DMS 273 (cell line): ENCODE results near the gene CRYL1.

Experiments used
- DNase-seq: peaks from one replicate; lab custom pipeline; 2025; ENCODE audit not compliant: unreplicated experiment; lab: John Stamatoyannopoulos, UW

CRYL1 gene

GRCh38 chr13:20383058-20383457, 142.6 kb downstream of the CRYL1 start:
- DNase-seq = no peak

DNA sequence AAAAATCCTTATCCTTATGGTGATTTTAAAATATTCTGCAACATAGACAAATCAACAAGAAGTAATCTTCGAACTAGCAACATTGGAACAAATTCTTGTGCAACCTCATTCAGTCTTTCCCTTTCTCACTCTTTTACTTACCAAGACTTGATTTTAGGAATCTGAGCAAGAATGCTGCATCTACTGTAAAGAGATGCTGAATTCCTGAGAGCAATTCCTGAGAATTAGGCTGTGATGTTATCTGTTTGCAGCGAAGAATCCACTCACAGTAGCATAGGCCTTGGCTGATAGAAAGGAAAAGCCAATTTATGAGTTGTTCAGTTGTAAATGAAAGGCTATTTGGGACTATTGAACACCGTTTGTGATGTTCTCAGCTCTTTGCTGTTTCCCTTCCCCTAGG, 144.3 kb downstream of the CRYL1 start:
- DNase-seq = no peak

DNA sequence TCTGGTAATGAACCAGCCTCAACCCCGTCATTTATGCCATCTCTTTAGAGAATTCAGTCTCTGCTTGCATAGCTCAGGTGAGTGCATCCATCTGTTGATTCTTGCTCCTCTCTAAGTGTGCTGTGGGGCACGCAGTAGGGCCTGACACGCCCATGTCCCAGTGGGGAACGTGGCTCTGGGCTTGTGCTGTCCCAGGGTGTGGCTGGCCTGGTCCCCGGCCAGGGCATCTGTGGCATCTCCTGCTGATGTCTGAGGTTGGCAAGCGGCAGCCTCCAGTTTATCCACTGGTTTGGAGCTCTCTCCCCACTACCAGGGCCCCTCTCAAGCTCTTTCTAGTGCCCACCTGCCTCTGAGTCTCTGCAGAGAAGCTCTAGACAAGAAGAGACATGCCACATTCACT, 146.9 kb downstream of the CRYL1 start:
- no peak for DNase-seq

- DNase-seq = no peak
Measured at GRCh38 chr13:20377720-20378119, 147.9 kb downstream of the CRYL1 start.

GRCh38 chr13:20375871-20376270, 149.8 kb downstream of the CRYL1 start:
- DNase-seq = no peak

DNA sequence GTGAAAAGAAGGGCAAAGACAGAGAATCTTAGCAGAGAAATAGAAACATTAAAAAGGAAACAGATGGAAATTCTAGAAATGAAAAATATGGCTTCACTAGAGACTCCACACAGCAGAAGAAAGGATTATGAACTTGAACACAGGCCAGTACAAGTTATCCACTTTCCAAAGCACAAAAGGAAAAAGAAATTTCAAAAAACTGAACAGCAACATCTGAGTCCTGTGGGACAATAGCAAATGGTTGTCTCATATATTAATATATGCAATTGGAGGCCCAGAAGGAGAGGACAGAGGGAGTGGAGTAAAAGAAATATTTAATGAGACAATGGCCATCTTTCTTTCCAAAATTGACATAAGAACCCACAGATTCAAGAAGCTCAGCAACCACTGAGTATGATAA, 151.8 kb downstream of the CRYL1 start:
- DNase-seq = no peak

- no peak for DNase-seq
Measured at GRCh38 chr13:20371825-20372224, 153.8 kb downstream of the CRYL1 start.

DNA sequence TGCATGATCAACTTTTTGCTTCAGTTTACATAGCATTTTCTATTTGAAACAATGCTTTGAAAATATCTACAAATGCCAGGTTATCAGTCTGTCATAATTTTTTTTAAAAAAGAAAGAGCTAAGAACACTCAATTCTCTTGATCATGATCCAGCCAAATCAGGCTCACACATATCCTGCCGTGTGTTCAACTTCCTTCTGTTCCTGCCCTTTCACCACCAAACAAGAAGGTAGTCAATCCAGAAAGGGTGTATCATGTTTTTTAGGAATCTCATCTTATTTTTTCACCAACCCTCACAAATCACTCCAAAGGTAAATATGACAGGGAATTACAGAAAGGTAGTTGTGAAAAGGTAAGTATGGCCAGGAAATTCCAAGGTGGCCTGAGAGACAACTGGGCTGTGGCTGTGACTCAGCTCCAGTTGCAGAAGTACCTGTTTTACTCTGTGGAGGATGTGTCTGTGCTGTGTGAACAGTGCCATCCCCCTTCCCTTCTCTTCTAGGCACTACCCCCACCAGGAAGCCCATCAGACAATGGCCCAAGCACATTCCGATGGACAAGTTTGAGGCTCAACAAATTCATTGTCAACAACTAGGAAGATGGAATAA, 154.7 kb downstream of the CRYL1 start:
- no peak for DNase-seq

DNA sequence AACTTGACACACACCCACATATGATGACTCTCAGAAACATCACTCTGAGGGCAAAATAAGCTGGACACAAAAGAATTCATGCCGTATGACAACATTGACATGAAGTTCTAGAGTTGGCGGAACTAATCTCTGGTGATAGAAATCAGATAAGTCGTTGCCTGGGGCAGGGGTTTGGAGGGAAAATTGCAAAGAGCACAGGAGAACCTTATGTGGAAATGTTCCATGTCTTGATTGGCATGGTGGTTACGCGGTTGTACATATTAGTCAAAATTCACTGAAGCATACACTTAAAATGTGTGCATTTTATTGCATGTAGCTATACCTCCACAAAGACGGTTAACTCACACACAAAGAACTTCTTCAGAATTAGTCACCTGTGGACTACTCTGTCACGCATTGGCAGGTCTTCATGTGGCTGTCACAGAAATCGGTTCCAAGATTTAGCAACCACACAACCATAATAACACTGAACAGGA, 155.7 kb downstream of the CRYL1 start:
- no peak for DNase-seq

DNA sequence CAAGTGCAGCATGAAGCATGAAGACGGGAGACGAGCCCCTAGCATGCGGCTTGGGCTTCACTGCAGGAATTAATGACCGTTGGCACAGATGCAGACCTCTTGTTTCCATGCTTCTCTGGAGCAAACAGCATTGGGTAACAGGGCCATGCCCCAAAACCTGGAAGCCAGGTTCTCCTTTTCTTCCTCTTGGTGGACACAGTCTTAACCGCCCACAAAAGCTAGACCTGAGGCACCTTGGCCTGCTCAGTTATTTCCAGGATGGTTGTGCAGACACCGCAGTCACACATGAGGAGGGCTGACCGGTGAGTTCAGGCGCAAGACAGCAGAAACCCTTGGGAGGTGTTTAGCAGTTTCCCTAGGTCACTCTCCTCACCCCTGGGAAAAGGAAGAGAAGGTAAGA, 159.6 kb downstream of the CRYL1 start:
- no peak for DNase-seq

DNA sequence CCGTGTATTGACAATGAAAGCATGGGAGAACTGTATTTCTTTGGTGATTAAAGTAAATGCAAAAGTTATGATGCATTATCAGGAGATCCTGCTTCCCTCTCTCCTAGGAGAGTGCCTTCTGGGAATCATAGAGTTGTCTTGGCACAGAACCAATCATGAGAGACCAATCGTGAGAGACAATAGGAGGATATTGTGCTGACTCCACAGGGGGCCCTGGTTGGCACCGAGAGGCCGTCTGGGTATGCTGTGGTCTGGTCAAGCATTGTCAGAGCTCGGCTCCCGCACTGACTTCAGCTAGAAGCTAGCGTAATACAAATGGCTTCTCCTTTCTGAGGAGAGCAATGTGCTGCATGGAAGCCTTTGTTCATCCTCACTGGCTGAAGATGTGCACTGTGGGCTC, 162.1 kb downstream of the CRYL1 start:
- DNase-seq = no peak

GRCh38 chr13:20363172-20363571, 162.5 kb downstream of the CRYL1 start:
- no peak for DNase-seq

DNA sequence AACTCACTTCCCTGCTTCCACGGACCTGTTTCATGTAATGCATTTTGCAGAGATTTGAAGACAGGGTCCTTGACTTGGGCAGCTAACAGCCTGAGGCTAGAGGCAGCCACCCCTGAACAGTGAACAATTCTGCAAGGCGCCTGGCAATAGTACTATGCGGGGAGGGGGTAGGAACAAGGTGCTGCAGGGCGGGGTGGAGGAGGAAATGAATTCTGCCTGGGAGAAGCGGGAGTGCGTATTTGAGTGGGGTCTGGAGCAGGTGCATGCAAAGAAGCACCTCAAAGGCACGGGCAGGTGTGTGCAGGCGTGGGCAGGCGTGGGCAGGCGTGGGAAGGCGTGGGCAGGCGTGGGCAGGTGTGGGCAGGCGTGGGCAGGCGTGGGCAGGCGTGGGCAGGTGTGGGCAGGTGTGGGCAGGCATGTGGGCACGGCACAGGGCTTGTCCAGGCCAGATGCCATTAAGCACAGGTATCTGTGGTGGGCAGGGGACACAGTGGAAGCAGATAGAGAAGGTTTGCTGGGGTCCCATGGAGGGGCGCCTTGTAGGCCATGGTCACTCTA, 163.1 kb downstream of the CRYL1 start:
- no peak for DNase-seq

DNA sequence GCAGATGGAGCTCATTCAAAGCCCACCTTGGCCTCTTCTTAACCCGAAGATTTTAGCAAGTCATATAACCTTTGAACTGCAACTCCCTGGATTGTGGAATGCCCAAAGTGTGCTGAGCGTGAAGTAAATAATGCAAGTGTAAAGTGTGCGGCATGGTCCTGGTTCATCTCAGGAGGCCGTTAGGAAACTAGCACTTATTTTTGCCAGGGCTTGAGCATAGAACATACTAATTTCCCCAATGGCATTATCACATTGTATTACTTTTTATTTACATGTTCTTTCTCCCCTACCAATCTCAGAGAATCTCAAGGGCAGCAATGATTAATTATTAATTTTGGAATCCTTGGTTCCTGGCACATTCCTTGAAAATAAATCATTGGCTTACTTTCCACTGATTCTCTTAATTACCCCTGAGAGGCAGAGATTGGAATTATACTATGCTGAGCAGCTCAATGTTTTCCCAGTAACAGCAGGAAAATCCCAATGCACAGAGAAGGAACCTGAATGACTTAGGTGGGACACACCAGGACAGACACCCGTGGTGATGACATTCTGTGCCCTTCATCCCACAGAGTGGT, 164.7 kb downstream of the CRYL1 start:
- DNase-seq = no peak

DNA sequence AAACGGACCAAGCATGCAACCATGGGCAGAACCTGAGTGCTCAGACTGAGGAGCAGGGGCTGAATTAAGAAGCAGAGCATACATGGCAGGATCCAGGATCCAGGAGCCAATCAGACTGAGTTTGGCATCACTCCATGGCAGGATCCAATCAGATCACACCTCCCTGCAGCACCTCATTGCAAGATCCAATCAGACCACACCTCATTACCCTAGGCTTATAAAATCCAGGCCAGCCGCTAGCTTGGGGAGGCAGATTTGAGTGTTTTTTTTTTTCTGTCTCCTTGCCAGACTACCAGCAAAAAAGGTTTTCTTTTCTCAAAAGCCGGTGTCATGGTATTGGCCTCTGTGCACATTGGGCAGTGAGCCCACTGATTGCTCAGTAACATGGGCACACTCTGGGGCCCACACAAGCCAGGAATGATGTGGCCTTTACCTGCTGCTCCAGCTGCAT, 165.6 kb downstream of the CRYL1 start:
- DNase-seq = no peak

DNA sequence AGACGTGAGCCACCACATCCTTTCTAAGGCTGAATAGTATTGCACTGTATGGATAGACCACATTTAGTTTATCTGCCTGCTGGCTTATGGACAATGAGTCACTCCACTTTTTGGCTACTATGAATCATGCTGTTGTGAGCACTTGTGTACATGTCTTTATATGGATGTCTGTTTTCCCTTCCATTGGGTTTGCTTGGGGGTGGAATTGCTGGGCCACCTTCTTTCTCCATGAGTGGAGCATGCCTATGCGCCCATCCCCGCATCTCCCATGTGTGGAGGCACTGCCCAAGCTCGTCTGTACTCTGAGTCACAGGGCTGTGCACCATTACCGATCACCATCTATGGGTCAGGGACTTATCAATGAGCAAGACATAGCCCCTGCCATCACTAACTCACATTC, 166.3 kb downstream of the CRYL1 start:
- no peak for DNase-seq

DNA sequence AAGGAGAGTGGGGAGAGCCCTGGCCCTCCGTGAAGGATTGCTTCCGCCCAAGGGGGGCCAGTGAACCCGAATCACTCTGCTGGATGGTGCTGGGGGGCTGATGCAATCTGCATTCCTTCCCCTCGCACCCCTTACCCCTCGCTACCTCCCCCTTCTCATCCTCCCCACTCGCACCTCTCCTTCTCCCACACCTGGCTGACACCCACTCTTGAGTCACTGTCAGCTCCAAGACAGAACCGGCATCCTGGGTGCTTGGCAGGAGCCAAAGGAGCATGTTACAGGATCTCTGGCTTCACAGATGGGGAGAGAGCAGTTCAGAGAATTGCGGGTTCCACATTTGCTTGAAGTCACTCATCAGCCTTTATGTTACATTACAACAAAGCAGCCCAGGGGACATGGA, 167.6 kb downstream of the CRYL1 start:
- DNase-seq = no peak

DNA sequence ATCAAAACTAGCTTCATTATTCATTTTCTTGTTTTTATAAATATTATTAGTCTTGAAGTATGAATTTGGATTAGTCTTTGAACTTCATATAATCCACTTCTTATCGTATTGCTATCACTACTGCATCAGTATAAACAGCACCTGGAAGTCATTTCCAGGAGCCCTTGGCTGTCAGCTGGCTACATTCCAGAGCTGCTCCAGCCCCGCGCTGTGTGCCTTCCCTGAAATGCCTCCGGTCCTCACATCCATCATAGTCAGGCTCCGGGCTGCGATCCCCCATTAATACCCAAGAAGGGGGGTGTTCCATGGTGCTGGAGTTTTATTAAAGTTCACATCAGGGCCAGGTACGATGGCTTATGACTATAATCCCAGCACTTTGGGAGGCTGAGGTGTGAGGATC, 169.2 kb downstream of the CRYL1 start:
- no peak for DNase-seq

DNA sequence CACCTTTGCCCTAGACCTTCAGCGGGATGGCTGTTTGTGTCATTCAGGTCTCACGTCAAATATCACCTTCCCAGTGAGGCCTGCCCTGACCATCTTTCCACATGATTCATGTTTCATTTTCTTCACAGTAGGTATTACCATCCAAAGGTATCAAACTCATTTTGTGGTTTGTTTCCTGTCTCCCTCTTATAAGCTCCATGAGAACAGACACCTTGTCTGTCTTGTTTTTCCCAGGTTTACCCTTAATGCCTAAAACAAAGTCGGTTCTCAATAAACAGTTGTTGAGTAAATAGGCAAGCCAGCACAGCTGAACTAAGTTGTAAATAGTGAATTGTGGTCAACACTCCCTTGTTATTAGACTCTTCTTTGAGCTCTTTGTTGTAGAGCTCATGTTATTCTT, 170.9 kb downstream of the CRYL1 start:
- no peak for DNase-seq

DNA sequence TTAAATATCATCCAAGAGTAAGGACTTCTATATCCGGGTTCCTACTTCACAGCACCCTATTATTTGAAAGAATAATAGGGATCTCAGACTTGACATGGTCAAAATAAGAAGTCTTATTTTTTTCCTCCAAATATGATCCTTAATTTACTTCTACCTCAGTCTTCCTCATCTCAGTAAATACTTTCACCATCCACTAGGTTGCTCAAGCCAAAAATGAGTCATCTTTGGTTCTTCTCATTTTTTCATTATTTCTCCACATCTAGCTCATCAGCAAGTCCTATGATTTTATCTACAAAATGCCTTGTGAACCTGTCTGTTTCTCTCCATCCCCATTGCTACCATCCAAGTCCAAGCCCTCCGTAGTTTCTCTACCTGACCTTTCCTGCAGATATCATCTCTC, 171.7 kb downstream of the CRYL1 start:
- no peak for DNase-seq
